BLaER1 (cell line): ENCODE data around the gene MYO1G.

Experiments used
- H3K27ac ChIP-seq: shearing (Covaris generic); formaldehyde crosslinking; 2 replicates; pipeline ENCODE4 v1.8.1; 2022
- H3K27me3 ChIP-seq: shearing (Covaris generic); formaldehyde crosslinking; 2 replicates; pipeline ENCODE4 v1.8.1; 2022
- H3K36me3 ChIP-seq: shearing (Covaris generic); formaldehyde crosslinking; 2 replicates; pipeline ENCODE4 v1.8.1; 2022
- H3K4me1 ChIP-seq: shearing (Covaris generic); formaldehyde crosslinking; 2 replicates; pipeline ENCODE4 v1.8.1; 2022
- H3K4me2 ChIP-seq: shearing (Covaris generic); formaldehyde crosslinking; 2 replicates; pipeline ENCODE4 v1.8.1; 2022
- H3K4me3 ChIP-seq: shearing (Covaris generic); formaldehyde crosslinking; 2 replicates; pipeline ENCODE4 v1.8.1; 2022
- H3K9ac ChIP-seq: shearing (Covaris generic); formaldehyde crosslinking; 2 replicates; pipeline ENCODE4 v1.8.1; 2022
- H3K9me3 ChIP-seq: shearing (Covaris generic); formaldehyde crosslinking; 2 replicates; pipeline ENCODE4 v1.8.1; 2022
- H4K20me1 ChIP-seq: shearing (Covaris generic); formaldehyde crosslinking; 2 replicates; pipeline ENCODE4 v1.8.1; 2022
- Cebpa-rat ChIP-seq: shearing (Covaris generic); IDR thresholded peaks from 2 replicates; pipeline ENCODE4 v1.8.1; 2022

MYO1G gene

DNA sequence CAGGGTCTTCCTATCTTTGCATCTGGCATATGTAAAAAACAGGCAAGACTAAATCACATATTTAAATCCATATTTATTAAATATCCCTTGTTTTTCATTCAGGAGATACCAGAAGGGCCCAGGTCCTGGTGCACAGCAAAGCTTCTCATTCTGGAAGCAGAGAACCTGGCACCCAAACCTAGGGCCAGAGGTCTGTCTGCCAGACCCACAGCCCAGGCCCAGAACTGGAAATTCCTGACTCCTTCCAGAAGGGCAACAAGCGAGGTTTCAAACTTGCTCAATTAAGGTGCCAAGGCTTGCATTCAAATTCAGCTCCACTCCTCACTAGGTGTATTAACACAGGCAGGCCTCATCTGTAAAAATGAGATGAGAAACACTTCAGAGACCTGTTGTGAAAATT, 4.2 kb upstream of the MYO1G start:
- Histone ChIP-seq H4K20me1 (peaks cover 51% of the 10 kb centered on the region), H3K36me3 (peaks cover 51% of the 10 kb centered on the region), H3K27ac (peak overlapping the region; percentile 14; the same call in 1 of the 2 replicates), H3K4me2 (peak overlapping the region; percentile 98), H3K9me3 (no peaks in the 10 kb centered on the region), H3K4me1 (peaks cover 84% of the 10 kb centered on the region), H3K27me3 (no peaks in the 10 kb centered on the region), H3K4me3 (0 out of 2 replicates have a peak overlapping the region, but pooled peaks have one; percentile 15), H3K9ac (peak overlapping the region; percentile 99; the same call in 1 of the 2 replicates)
- TF ChIP-seq Cebpa-rat, result no peak

GRCh38 chr7:44982535-44982923, 3.7 kb upstream of the MYO1G start:
- H3K9ac ChIP-seq, result peak overlapping the region; percentile 99; the same call in 1 of the 2 replicates
- peak overlapping the region; percentile 98 for H3K4me2 ChIP-seq
- peaks cover 51% of the 10 kb centered on the region for H4K20me1 ChIP-seq
- H3K9me3 ChIP-seq, result no peaks in the 10 kb centered on the region
- no peak for TF ChIP-seq Cebpa-rat
- peaks cover 84% of the 10 kb centered on the region for H3K4me1 ChIP-seq
- H3K27ac ChIP-seq, result peak overlapping the region; percentile 14; the same call in 1 of the 2 replicates
- H3K36me3 ChIP-seq, result peaks cover 51% of the 10 kb centered on the region
- 0 out of 2 replicates have a peak overlapping the region, but pooled peaks have one; percentile 15 for H3K4me3 ChIP-seq
- H3K27me3 ChIP-seq, result no peaks in the 10 kb centered on the region

- Histone ChIP-seq H3K4me3 (peak overlapping the region; percentile 68), H3K9ac (peak overlapping the region; percentile 78), H3K36me3 (peaks cover 61% of the 10 kb centered on the region), H3K27ac (peak overlapping the region; percentile 88), H4K20me1 (peaks cover 51% of the 10 kb centered on the region), H3K27me3 (no peaks in the 10 kb centered on the region), H3K9me3 (no peaks in the 10 kb centered on the region), H3K4me2 (peak overlapping the region; percentile 98), H3K4me1 (peaks cover 92% of the 10 kb centered on the region)
- TF ChIP-seq Cebpa-rat, result no peak
Observed at GRCh38 chr7:44981035-44981706, 2.4 kb upstream of the MYO1G start.

- H3K36me3 ChIP-seq, result peaks cover 62% of the 10 kb centered on the region
- peak overlapping the region; percentile 98 for H3K4me2 ChIP-seq
- no peak for TF ChIP-seq Cebpa-rat
- peaks cover 99% of the 10 kb centered on the region for H3K4me1 ChIP-seq
- no peaks in the 10 kb centered on the region for H3K9me3 ChIP-seq
- H3K27ac ChIP-seq, result peak overlapping the region; percentile 88
- peak overlapping the region; percentile 78 for H3K9ac ChIP-seq
- no peaks in the 10 kb centered on the region for H3K27me3 ChIP-seq
- H4K20me1 ChIP-seq, result peaks cover 45% of the 10 kb centered on the region
- peak overlapping the region; percentile 68 for H3K4me3 ChIP-seq
Observed at GRCh38 chr7:44980393-44981034, 1.7 kb upstream of the MYO1G start.

GRCh38 chr7:44979481-44980392, 922 bp upstream of the MYO1G start:
- no peaks in the 10 kb centered on the region for H3K27me3 ChIP-seq
- H4K20me1 ChIP-seq, result peaks cover 37% of the 10 kb centered on the region
- H3K4me2 ChIP-seq, result peak overlapping the region; percentile 98
- no peaks in the 10 kb centered on the region for H3K9me3 ChIP-seq
- H3K4me1 ChIP-seq, result peaks cover 99% of the 10 kb centered on the region
- peaks cover 62% of the 10 kb centered on the region for H3K36me3 ChIP-seq
- H3K9ac ChIP-seq, result peak overlapping the region; percentile 78
- peak overlapping the region; percentile 88 for H3K27ac ChIP-seq
- TF ChIP-seq Cebpa-rat, result no peak
- H3K4me3 ChIP-seq, result peak overlapping the region; percentile 68

DNA sequence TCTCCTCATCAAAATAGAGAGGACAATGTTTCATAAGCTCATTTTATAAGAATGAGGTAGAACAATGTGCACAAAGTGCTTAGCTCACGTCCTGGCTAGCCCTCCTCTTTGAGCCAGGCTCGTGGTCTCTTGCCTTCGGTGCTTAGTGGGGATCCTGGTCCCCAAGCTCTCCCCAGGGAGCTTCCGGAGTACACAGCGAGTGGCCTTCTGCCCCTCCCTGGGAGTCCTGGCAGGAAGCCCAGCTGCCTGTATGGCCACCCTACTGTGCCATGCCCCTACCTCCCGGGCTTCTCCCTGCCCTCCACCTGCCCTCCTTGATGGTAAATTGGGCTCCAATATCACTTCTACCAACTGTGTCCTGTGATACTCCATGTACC, 868 bp downstream of the MYO1G start:
- Histone ChIP-seq H3K4me2 (peak overlapping the region; percentile 98), H3K4me1 (peaks cover 95% of the 10 kb centered on the region), H3K9ac (peak overlapping the region; percentile 78), H3K36me3 (peaks cover 62% of the 10 kb centered on the region), H3K9me3 (no peaks in the 10 kb centered on the region), H3K27me3 (no peaks in the 10 kb centered on the region), H3K27ac (peak overlapping the region; percentile 88), H4K20me1 (peaks cover 19% of the 10 kb centered on the region), H3K4me3 (peak overlapping the region; percentile 68)
- TF ChIP-seq Cebpa-rat, result no peak

DNA sequence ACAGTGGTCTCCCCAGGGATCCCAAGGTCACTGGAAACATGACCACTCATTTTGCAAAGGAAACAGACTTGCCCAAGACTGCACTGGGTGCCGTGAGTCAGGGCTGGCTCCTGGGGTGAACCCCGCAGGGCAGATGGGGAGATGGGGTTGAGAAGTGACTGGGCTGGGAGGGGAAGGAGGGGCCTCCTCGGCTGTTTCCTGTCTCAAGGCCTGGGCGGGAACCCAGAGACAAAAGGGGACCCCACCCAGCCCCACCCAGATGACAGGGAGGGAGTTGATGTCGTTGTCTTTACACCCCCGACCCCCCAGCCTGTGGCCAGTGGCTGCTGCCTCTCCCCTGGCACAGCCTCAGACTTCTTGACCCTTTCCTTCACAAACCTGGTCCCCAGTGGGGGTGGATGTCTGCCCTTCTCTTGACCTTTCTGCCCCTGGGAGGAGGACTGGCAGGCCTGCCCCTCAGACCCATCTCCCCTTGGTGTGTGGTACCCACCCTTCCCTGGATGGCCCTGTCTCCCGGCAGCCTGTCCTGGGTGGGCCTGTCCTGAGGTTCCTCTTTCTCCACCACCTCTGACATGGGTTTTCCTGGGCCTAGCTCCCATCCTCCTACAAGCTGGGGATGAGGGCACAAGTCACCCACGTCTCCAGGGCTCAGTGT, 1.4 kb downstream of the MYO1G start:
- Histone ChIP-seq H3K36me3 (peaks cover 62% of the 10 kb centered on the region), H3K27ac (peak overlapping the region; percentile 88), H3K27me3 (no peaks in the 10 kb centered on the region), H3K9ac (peak overlapping the region; percentile 78), H3K4me2 (peak overlapping the region; percentile 98), H3K4me1 (peaks cover 89% of the 10 kb centered on the region), H3K9me3 (no peaks in the 10 kb centered on the region), H3K4me3 (peak overlapping the region; percentile 68), H4K20me1 (peaks cover 14% of the 10 kb centered on the region)
- no peak for TF ChIP-seq Cebpa-rat

DNA sequence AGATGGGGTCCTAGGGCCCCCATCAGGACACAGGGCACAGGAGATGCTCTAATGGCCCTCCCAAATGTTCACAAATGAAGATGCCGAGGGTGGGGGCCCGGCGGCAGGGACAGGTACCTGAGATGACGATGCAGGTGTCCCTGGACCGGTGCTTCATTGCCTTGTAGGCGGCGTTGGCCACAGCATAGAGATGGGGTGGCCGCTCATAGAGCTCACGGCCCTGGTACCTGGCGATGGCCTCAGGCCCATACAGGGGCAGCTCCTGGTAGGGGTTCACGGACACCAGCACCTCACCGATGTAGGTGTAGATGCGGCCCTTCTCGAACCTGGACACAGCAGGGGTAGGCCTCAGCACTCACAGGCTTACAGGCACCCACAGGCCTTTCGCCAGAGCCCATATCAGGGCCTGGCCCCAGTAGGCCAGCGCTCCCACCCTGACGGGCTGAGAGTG, 2.0 kb downstream of the MYO1G start:
- no peak for TF ChIP-seq Cebpa-rat
- Histone ChIP-seq H3K4me2 (peak overlapping the region; percentile 98), H3K36me3 (peaks cover 62% of the 10 kb centered on the region), H3K4me3 (peak overlapping the region; percentile 29; the same call in 1 of the 2 replicates), H3K27ac (peak overlapping the region; percentile 88), H3K9me3 (no peaks in the 10 kb centered on the region), H4K20me1 (peaks cover 11% of the 10 kb centered on the region), H3K9ac (peak overlapping the region; percentile 78; the same call in 1 of the 2 replicates), H3K4me1 (peaks cover 84% of the 10 kb centered on the region), H3K27me3 (no peaks in the 10 kb centered on the region)
